Stimulated activated CD4-positive, alpha-beta T cell treated with anti-CD3 and anti-CD28 coated beads, TNF-alpha, amount 100 ng/mL, for 24 hours (primary cell): Measurements from ENCODE around the gene PRIMA1.

Experiments
- DNase-seq, 3 experiments: peaks; one replicate each; pipeline ENCODE4 v3.0.0-alpha.2; 2020; ENCODE audit warnings: low read depth in 3 of 3

Gene PRIMA1

GRCh38 chr14:93732524-93732923 is 55.8 kb downstream of the PRIMA1 start:
- DNase-seq = no peak

- DNase-seq = no peak
Measured at GRCh38 chr14:93731753-93732152, 56.5 kb downstream of the PRIMA1 start.

GRCh38 chr14:93729993-93730392 is 58.3 kb downstream of the PRIMA1 start:
- no peak for DNase-seq

- DNase-seq = no peak
Measured at GRCh38 chr14:93728651-93729016, 59.7 kb downstream of the PRIMA1 start.

- no peak for DNase-seq
Measured at GRCh38 chr14:93727917-93728650, 60.2 kb downstream of the PRIMA1 start.

DNA sequence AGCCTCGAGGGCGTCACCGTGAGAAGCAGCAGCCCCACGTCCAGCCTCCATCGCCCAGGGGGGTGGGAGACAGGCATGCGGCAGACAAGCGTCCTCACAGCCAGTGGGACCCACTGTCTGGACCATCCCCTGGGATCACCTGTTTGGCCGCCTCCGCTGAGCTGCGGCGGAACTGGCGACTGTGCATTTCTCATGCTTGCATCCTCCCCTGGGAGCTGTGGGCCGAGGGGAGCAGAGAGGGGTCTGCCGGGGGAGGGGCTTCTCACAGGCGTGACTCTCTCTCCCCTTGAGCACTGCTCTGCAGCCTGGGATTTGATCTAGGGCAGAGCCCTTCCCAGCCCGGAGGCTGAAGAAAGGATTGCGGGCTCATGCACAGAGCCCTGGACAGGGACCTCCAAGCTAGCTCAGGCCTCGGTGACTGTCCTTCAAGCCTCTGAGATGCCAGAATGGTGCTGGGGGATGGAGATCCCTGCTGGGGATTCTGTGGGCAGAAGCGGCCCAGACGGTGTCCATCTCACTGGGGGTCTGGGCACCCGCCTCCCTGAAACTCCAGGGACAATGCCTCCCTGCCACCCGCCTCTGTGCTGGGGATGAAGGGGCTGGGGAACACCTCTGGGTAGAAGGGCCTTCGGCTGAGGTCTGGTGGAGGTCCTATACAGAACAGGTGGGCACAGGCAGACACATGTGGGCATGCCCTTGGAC is 61.1 kb downstream of the PRIMA1 start:
- no peak for DNase-seq

- no peak for DNase-seq
Measured at GRCh38 chr14:93725993-93726392, 62.3 kb downstream of the PRIMA1 start.

GRCh38 chr14:93725002-93725582 is 63.2 kb downstream of the PRIMA1 start:
- no peak for DNase-seq

GRCh38 chr14:93723001-93723400 is 65.3 kb downstream of the PRIMA1 start:
- DNase-seq = no peak

DNA sequence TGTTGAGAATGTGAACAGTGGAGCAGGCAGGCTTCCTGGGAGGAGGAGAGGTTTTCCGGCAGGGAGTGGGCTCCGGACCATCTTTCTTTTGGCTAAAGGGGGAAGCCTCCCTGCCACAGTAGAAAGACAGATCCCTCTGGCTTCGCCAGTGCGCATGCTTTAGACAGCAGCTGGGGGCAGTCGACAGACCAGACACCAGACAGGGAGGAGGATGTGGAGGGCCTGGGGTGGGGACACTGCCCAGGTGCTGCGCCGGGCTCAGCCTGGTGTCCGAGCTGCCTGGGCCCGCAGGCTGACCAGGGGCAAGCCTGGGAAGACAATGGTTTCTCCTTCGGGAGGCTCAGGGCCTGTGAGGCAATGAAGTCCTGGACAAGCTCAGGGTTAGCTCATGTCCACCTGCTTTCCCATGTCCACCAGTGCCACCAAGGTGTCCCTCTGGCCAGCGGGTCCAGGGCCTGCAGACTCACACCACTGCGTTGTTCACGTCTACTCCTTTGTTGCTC is 67.3 kb downstream of the PRIMA1 start:
- no peak for DNase-seq

- DNase-seq = no peak
Measured at GRCh38 chr14:93720076-93720815, 68.0 kb downstream of the PRIMA1 start.

GRCh38 chr14:93719256-93719655 is 69.0 kb downstream of the PRIMA1 start:
- no peak for DNase-seq

- no peak for DNase-seq
Measured at GRCh38 chr14:93717668-93718320, 70.5 kb downstream of the PRIMA1 start.

- no peak for DNase-seq
Measured at GRCh38 chr14:93716746-93717667, 71.3 kb downstream of the PRIMA1 start.

GRCh38 chr14:93716002-93716745 is 72.1 kb downstream of the PRIMA1 start:
- DNase-seq = no peak

GRCh38 chr14:93715279-93715927 is 72.9 kb downstream of the PRIMA1 start:
- no peak for DNase-seq

DNA sequence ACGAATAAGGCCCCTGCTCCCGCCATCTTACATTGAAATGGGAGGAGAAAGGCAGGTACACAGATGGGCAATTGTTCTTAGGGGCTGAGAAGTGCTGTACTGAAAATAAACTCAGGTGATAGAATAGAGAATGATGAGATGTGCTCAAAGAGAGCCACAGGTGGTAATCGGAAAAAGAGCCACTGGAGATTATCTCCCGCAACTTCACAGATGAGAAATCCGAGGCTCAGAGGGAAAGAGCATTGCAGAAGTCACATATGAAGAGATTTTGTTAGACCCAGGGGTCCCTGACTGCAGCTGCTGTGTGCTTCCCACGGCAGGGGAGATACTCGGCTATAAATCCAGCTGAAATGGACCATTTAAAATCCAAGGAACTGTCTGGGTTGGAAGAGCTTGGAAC is 73.7 kb downstream of the PRIMA1 start:
- DNase-seq = no peak

DNA sequence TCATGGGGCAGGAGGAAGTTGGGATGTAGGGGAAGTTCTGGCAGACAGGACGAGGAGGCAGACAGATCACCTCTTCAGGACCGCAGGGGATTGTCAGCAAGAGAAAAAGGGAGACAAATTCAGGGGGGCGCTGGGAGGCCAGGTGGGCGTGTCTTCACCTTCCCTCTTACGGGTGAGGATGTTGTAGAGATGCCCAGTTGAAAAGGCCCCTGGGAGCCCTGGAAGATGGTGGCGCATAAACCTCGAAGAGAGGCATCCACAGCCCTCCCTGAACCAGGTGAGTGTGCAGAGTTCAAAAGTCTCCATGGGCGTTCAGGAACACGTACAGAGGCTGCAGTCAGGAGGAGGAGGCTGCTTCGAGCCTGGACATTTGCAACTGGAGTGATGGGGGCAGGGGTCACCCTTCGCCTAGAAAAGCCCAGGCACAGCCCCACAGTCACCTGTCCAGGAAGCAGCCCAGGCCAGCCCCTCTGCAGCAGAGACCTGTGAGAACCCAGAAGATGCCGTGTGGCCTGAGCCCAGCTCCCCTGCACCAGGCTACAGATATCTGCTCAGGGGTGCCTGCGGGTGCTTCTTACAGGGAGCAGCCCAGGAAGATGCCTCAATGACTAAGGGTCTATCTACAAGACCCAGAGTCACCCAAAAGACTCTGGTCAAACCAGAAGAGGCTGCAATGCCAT is 74.4 kb downstream of the PRIMA1 start:
- DNase-seq = no peak
